Measurements from ENCODE around the gene CFAP99. TPM values are rescaled to one million over a fixed set of nuclear protein-coding genes. Genes with fewer than 3 reads are reported as not detected.

The CFAP99 gene
- total and polyA plus RNA-seq, 4 experiments from 2014 or later = 0.12 to 0.19 TPM; not detected in 2

DNA sequence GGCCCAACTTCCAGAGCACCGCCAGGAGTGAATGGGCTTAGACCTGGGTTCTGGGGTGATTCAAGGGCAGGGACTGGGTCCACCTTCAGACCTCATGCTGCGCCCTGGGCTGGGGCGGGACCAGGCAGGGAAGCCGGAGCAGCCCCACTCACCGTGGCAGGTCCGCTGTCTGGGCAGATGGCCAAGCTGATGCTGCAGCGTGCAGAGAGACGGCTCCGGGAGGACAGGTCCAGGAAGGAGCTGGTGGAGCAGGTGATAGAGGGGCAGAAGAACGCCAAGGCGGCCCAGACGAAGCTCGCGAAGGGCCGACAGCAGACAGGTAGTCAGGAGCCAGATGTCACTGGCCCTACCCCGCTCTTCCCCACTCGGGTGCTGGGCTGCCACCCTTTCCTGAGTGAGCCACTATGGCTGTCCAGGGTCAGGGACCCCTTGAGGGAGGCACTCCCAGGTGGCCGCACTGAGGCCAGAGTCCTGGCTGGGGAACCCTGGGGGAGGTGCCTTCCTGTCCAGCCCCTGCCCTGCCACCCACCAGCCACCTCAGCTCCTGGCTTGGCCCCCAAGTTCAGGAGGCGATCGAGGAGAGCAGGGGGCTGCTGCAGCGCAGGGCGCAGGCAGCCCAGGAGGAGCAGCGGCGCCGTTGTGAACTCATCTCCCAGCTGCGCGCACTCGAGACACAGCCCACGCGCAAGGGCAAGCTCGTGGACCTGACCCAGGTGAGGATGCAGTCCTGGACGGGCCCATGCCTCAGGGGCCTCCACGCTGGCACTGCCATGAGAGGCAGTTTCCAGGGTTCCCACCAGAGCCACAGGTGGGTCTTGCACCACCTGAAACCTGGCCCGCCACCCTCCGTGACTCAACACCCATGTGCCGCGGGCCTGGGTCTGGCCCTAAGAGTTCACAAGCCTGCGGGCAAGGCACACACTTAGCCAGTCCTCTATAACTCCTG lies 40.1 kb downstream of the CFAP99 start:
- Histone ChIP-seq H3K9me3 (ENCODE audit: control insufficient read depth in 1 of 2, low read length in 2 of 2) (no peaks in the 10 kb centered on the region), H3K4me3 (ENCODE audit: low read length in 2 of 2) (no peak overlapping the region), H3K27me3 (ENCODE audit: insufficient read depth, low read length) (no peaks in the 10 kb centered on the region), H3K4me1 (ENCODE audit: insufficient read depth, low read length) (peaks cover 12% of the 10 kb centered on the region), H3K27ac (ENCODE audit: low read depth, low read length) (no peak overlapping the region), H3K36me3 (ENCODE audit: insufficient read depth, low read length) (no peaks in the 10 kb centered on the region)
- Mint-ChIP-seq H3K4me1 (peaks cover 4 to 9% (median 6%) of the 10 kb centered on the region in 4 donors), H3K27me3 (no peaks in the 10 kb centered on the region), H3K36me3 (no peaks in the 10 kb centered on the region), H3K9me3 (no peaks in the 10 kb centered on the region), H3K4me3 (no peak overlapping the region), H3K27ac (no peak overlapping the region)
- DNase-seq = no peak
- ChIA-PET CTCF (ENCODE audit: partially characterized antibody) (no interaction called here), POLR2A (ENCODE audit: partially characterized antibody) (interaction anchor here (0.5 to 2.4 kb wide), 4 partner anchors 10 to 46 kb away, joined by 3 to 16 read pairs (median 4); partner anchors contain the start of genes CFAP99, RNF4 and ZFYVE28)
- intact Hi-C loops (cut with micrococcal nuclease) = no loop called here

DNA sequence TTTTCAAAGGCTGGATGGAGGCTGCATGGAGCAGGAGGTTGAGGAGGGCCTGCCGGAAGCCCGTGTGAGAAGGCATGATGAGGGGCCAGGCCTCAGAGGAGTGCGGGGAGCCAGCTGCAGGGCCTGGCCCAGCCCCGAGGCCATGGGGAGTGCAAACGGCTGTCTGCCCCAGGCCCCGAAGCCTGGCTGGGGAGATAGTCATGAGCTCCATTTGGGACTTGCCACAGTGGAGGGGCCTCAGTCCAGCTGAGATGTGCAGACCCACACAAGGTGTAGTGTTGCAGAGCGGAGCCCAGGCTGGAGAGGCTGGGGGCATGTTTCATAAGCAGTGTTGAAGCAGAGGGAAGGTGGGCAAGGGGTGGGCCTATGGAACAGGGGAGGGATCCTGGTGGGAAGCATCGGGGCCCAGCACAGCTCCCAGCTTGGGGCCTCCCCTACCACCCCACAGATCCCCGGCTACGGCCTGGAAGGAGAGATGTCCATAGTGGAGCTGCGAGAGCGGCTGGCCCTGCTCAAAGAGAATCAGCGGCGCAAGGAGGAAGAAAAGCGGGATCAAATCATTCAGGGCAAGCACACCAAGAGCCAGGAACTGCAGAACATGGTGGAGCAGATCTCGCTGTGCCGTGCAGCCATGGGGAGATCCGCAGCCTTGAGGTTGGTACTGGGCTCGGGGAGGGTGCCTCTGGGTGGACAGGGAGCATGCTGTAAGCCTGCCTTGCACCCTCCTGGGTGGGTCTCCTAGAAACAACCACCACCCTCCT lies 41.0 kb downstream of the CFAP99 start:
- intact Hi-C loops (cut with micrococcal nuclease) = no loop called here
- Histone ChIP-seq H3K36me3 (ENCODE audit: insufficient read depth, low read length) (no peaks in the 10 kb centered on the region), H3K9me3 (ENCODE audit: control insufficient read depth in 1 of 2, low read length in 2 of 2) (no peaks in the 10 kb centered on the region), H3K27ac (ENCODE audit: low read depth, low read length) (no peak overlapping the region), H3K4me1 (ENCODE audit: insufficient read depth, low read length) (peaks cover 12% of the 10 kb centered on the region), H3K4me3 (ENCODE audit: low read length in 2 of 2) (no peak overlapping the region), H3K27me3 (ENCODE audit: insufficient read depth, low read length) (no peaks in the 10 kb centered on the region)
- DNase-seq = no peak
- H3K27ac Mint-ChIP-seq = no peak overlapping the region
- CTCF ChIA-PET (ENCODE audit: partially characterized antibody) = no interaction called here
- no peaks in the 10 kb centered on the region for H3K36me3 Mint-ChIP-seq
- no peak overlapping the region for H3K4me3 Mint-ChIP-seq
- H3K27me3 Mint-ChIP-seq = no peaks in the 10 kb centered on the region
- H3K4me1 Mint-ChIP-seq = peaks cover 4 to 9% (median 6%) of the 10 kb centered on the region in 4 donors
- POLR2A ChIA-PET (ENCODE audit: partially characterized antibody) = interaction anchor here (1.1 to 2.4 kb wide), 4 partner anchors 9 to 47 kb away, joined by 3 to 16 read pairs (median 4); partner anchors contain the start of genes CFAP99, RNF4 and ZFYVE28
- H3K9me3 Mint-ChIP-seq = no peaks in the 10 kb centered on the region

DNA sequence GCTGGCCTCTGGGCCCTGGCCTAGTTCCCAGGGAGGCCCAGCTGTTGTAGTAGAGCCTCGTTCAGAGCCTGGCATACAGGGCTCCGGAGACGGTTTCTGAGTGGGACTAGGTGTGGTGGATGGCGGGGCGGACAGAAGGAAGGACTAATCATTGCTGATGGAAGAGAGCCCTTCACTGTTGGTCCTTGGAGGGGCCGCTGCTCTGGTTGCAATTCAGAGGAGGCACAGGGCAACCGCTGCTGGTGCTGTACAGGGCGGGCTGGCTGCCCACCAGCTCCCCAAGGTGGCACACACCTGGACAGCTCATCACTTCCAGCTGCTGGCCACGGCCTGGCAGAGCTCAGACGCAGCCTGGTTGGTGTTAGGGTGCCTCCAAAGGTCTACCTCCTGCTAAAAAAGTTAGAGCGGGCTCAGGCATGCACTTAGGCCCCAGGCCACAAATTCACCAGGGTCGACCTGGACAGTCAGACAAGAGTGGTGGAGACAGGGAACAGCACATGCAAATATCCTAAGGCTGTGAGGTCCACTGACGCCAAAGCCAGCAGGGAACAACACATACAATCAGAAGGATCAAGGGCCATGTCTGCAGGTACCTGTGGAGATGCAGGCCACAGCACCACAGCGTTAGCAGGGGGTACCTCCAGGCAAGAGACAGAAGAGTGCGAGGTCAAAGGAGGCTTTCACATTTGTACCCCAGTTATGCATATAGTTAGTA lies 42.6 kb downstream of the CFAP99 start:
- Mint-ChIP-seq H3K27me3 (no peaks in the 10 kb centered on the region), H3K27ac (peak overlapping the region in 1 of 7 donors; percentile 69), H3K4me1 (peaks cover 4 to 9% (median 6%) of the 10 kb centered on the region in 4 donors), H3K4me3 (peak overlapping the region; percentile 20 to 82 (median 78)), H3K9me3 (no peaks in the 10 kb centered on the region), H3K36me3 (no peaks in the 10 kb centered on the region)
- CTCF ChIA-PET (ENCODE audit: partially characterized antibody) = interaction anchor here (0.6 to 5.5 kb wide), 5 partner anchors 10 to 242 kb away, joined by 3 to 49 read pairs (median 4); no protein-coding TSS in a partner anchor
- no peak overlapping the region for H3K4me3 ChIP-seq (ENCODE audit: low read length in 2 of 2)
- no peaks in the 10 kb centered on the region for H3K36me3 ChIP-seq (ENCODE audit: insufficient read depth, low read length)
- no peaks in the 10 kb centered on the region for H3K27me3 ChIP-seq (ENCODE audit: insufficient read depth, low read length)
- H3K9me3 ChIP-seq (ENCODE audit: control insufficient read depth in 1 of 2, low read length in 2 of 2) = no peaks in the 10 kb centered on the region
- H3K27ac ChIP-seq (ENCODE audit: low read depth, low read length) = no peak overlapping the region
- peaks cover 12% of the 10 kb centered on the region for H3K4me1 ChIP-seq (ENCODE audit: insufficient read depth, low read length)
- no peak for DNase-seq
- intact Hi-C loops (cut with micrococcal nuclease) = no loop called here
- POLR2A ChIA-PET (ENCODE audit: partially characterized antibody) = no interaction called here

- H3K4me1 ChIP-seq (ENCODE audit: insufficient read depth, low read length) = peaks cover 16% of the 10 kb centered on the region
- H3K36me3 ChIP-seq (ENCODE audit: insufficient read depth, low read length) = no peaks in the 10 kb centered on the region
- Mint-ChIP-seq H3K9me3 (no peaks in the 10 kb centered on the region), H3K27me3 (no peaks in the 10 kb centered on the region), H3K4me1 (peaks cover 6 to 16% (median 6%) of the 10 kb centered on the region in 4 donors), H3K4me3 (peak overlapping the region; percentile 60 to 82 (median 80)), H3K36me3 (no peaks in the 10 kb centered on the region), H3K27ac (peak overlapping the region in 1 of 7 donors; percentile 62)
- no peak overlapping the region for H3K27ac ChIP-seq (ENCODE audit: low read depth, low read length)
- intact Hi-C loops (cut with micrococcal nuclease) = loop anchor here (1.0 kb wide), 2 partner anchors 181 to 242 kb away; no protein-coding TSS in a partner anchor
- DNase-seq = peak; percentile 64 to 73 (median 71)
- POLR2A ChIA-PET (ENCODE audit: partially characterized antibody) = interaction anchor here (0.6 to 1.0 kb wide), 2 partner anchors 43 to 50 kb away, joined by 3 read pairs; partner anchors contain the start of gene CFAP99
- no peaks in the 10 kb centered on the region for H3K9me3 ChIP-seq (ENCODE audit: control insufficient read depth in 1 of 2, low read length in 2 of 2)
- CTCF ChIA-PET (ENCODE audit: partially characterized antibody) = interaction anchor here (0.6 to 5.5 kb wide), 6 partner anchors 9 to 243 kb away, joined by 3 to 49 read pairs (median 4); no protein-coding TSS in a partner anchor
- peak overlapping the region in 1 of 2 donors; percentile 46 for H3K4me3 ChIP-seq (ENCODE audit: low read length in 2 of 2)
- no peaks in the 10 kb centered on the region for H3K27me3 ChIP-seq (ENCODE audit: insufficient read depth, low read length)
Observed at GRCh38 chr4:2462218-2462991, 43.6 kb downstream of the CFAP99 start.

GRCh38 chr4:2462992-2463762 lies 44.4 kb downstream of the CFAP99 start:
- H3K27me3 Mint-ChIP-seq = no peaks in the 10 kb centered on the region
- no peaks in the 10 kb centered on the region for H3K36me3 Mint-ChIP-seq

More at GRCh38 chr4:2462992-2463762, 44.4 kb downstream of the CFAP99 start:
- H3K9me3 ChIP-seq (ENCODE audit: control insufficient read depth in 1 of 2, low read length in 2 of 2) = no peaks in the 10 kb centered on the region
- no peaks in the 10 kb centered on the region for H3K27me3 ChIP-seq (ENCODE audit: insufficient read depth, low read length)
- intact Hi-C loops (cut with micrococcal nuclease) = loop anchor here (1.0 kb wide), 2 partner anchors 182 to 243 kb away; no protein-coding TSS in a partner anchor
- Mint-ChIP-seq H3K9me3 (no peaks in the 10 kb centered on the region), H3K27ac (peak overlapping the region in 3 of 7 donors; percentile 36 to 69 (median 57)), H3K4me1 (peaks cover 9 to 23% (median 12%) of the 10 kb centered on the region in 4 donors), H3K4me3 (peak overlapping the region; percentile 28 to 81 (median 67))
- peak overlapping the region in 1 of 2 donors; percentile 46 for H3K4me3 ChIP-seq (ENCODE audit: low read length in 2 of 2)
- no peak for DNase-seq
- ChIA-PET POLR2A (ENCODE audit: partially characterized antibody) (interaction anchor here (1.0 to 1.7 kb wide), 2 partner anchors 44 to 243 kb away, joined by 3 to 5 read pairs; partner anchors contain the start of gene CFAP99), CTCF (ENCODE audit: partially characterized antibody) (interaction anchor here (0.7 to 5.5 kb wide), 6 partner anchors 23 to 244 kb away, joined by 3 to 49 read pairs (median 4); no protein-coding TSS in a partner anchor)
- H3K36me3 ChIP-seq (ENCODE audit: insufficient read depth, low read length) = no peaks in the 10 kb centered on the region
- no peak overlapping the region for H3K27ac ChIP-seq (ENCODE audit: low read depth, low read length)
- peaks cover 23% of the 10 kb centered on the region for H3K4me1 ChIP-seq (ENCODE audit: insufficient read depth, low read length)

All from CD4-positive, alpha-beta memory T cell (primary cell).